Endothelial cell of umbilical vein (primary cell): ENCODE data around the gene KRT6C. TPM values are rescaled to one million over a fixed set of nuclear protein-coding genes. Genes with fewer than 3 reads are reported as not detected.

Source experiments
- BruUV-seq: library from RNA; stranded (reverse); fragments of 400-500 nt; replicated peaks from 2 replicates; lab custom pipeline; 2021; lab: Mats Ljungman, UMichigan
- CTCF ChIA-PET: fragments of 300-600, 350-600 bp; sonication (Branson Sonifier 250); formaldehyde crosslinking; loops from one replicate; lab custom pipeline; 2021; ENCODE audit warnings: antibody characterized with exemption, inconsistent platforms; lab: Charles Lee
- POLR2A ChIA-PET: fragments of 300-600, 350-600 bp; sonication (Branson Sonifier 250); formaldehyde crosslinking; loops from one replicate; lab custom pipeline; 2021; ENCODE audit warnings: antibody characterized with exemption, inconsistent platforms; lab: Charles Lee
- DNase-seq: peaks from one replicate; pipeline ENCODE4 v3.0.0-alpha.2; 2011; ENCODE audit warnings: low read depth, low spot score
- FAIRE-seq: peaks from 2 replicates; lab custom pipeline; 2011; peaks lifted over from hg19 to GRCh38; lab: Jason Lieb, UNC
- H2AFZ ChIP-seq: 2 replicates; pipeline ENCODE4 v1.6.0; 2012; ENCODE audit warnings: low read depth, low read length, control low read depth, inconsistent platforms
- H3K27ac ChIP-seq: 2 replicates; pipeline ENCODE4 v1.5.1; 2011; ENCODE audit warnings: low read depth, mild to moderate bottlenecking, control low read depth, low read length, moderate library complexity; ENCODE audit not compliant: insufficient read depth
- H3K27me3 ChIP-seq, 2 experiments: 2 replicates each; pipeline versions ENCODE4 v1.6.0 to v1.6.1; 2011; ENCODE audit warnings: low read length in 2 of 2, mixed read lengths in 1 of 2; ENCODE audit not compliant: control insufficient read depth in 2 of 2, insufficient read depth in 2 of 2
- H3K36me3 ChIP-seq, 2 experiments: 2 replicates in 1 of 2; 3 replicates in 1 of 2; pipeline ENCODE4 v1.5.1; 2011; ENCODE audit warnings: low read length in 2 of 2, mild to moderate bottlenecking in 1 of 2, moderate library complexity in 1 of 2; ENCODE audit not compliant: control insufficient read depth in 2 of 2, insufficient read depth in 2 of 2; ENCODE audit errors: extremely low read depth in 1 of 2
- H3K4me1 ChIP-seq: 3 replicates; pipeline ENCODE4 v1.5.1; 2011; ENCODE audit warnings: mild to moderate bottlenecking, low read length; ENCODE audit not compliant: control insufficient read depth, insufficient read depth; ENCODE audit errors: extremely low read depth
- H3K4me2 ChIP-seq: 2 replicates; pipeline ENCODE4 v1.6.1; 2011; ENCODE audit warnings: low read length, control low read depth, mixed read lengths; ENCODE audit not compliant: insufficient read depth
- H3K4me3 ChIP-seq, 3 experiments: fragments of 200-600 bp in 1 of 3; sonication (generic), shearing (Covaris generic) in 1 of 3; replicated peaks in 1 of 3; 2 replicates each; pipeline ENCODE4 v1.5.1; 2011 to 2016; ENCODE audit warnings: control low read depth in 3 of 3, low read length in 3 of 3, mild to moderate bottlenecking in 2 of 3, inconsistent platforms in 1 of 3, low read depth in 1 of 3, moderate library complexity in 1 of 3; ENCODE audit not compliant: insufficient read depth in 1 of 3
- H3K79me2 ChIP-seq: 2 replicates; pipeline ENCODE4 v1.6.0; 2012; ENCODE audit warnings: low read length, inconsistent platforms; ENCODE audit not compliant: control insufficient read depth, insufficient read depth
- H3K9ac ChIP-seq: replicated peaks from 2 replicates; pipeline ENCODE3; 2011; ENCODE audit warnings: low read length, control low read depth; ENCODE audit not compliant: insufficient read depth; ENCODE audit errors: extremely low read depth
- H3K9me1 ChIP-seq: replicated peaks from 3 replicates; pipeline ENCODE4 v1.6.0; 2011; ENCODE audit warnings: mild to moderate bottlenecking, low read length; ENCODE audit not compliant: control insufficient read depth, insufficient read depth; ENCODE audit errors: extremely low read depth
- H3K9me3 ChIP-seq: replicated peaks from 2 replicates; pipeline ENCODE4 v1.5.1; 2012; ENCODE audit warnings: low read length, inconsistent platforms; ENCODE audit not compliant: control insufficient read depth, insufficient read depth
- H4K20me1 ChIP-seq: replicated peaks from 2 replicates; pipeline ENCODE3; 2011; ENCODE audit warnings: mild to moderate bottlenecking, low read length; ENCODE audit not compliant: control insufficient read depth, insufficient read depth; ENCODE audit errors: extremely low read depth
- EZH2 ChIP-seq: IDR thresholded peaks from 2 replicates; pipeline ENCODE4 v1.6.1; 2012; ENCODE audit warnings: borderline replicate concordance, low read depth, mild to moderate bottlenecking, moderate library complexity, low read length, inconsistent platforms; ENCODE audit not compliant: severe bottlenecking
- FOS ChIP-seq: IDR thresholded peaks from 2 replicates; pipeline ENCODE4 v1.6.1; 2011; ENCODE audit warnings: mild to moderate bottlenecking, low read length, moderate library complexity, borderline replicate concordance; ENCODE audit not compliant: insufficient read depth
- GATA2 ChIP-seq: IDR thresholded peaks from 2 replicates; pipeline ENCODE4 v1.7.0; 2011; ENCODE audit warnings: low read depth, mild to moderate bottlenecking, moderate library complexity, mixed read lengths, low read length; ENCODE audit not compliant: insufficient read length, insufficient read depth
- MYC ChIP-seq: IDR thresholded peaks from one replicate; pipeline ENCODE4 v1.6.1; 2011; ENCODE audit warnings: mild to moderate bottlenecking, low read depth, low read length
- POLR2A ChIP-seq: IDR thresholded peaks from 2 replicates; pipeline ENCODE4 v1.6.1; 2012; ENCODE audit warnings: low read depth, mild to moderate bottlenecking, control low read depth, low read length
- POLR2AphosphoS5 ChIP-seq: IDR thresholded peaks from 2 replicates; pipeline ENCODE4 v1.6.1; 2012; ENCODE audit warnings: low read depth, mild to moderate bottlenecking, control low read depth, low read length, moderate library complexity; ENCODE audit not compliant: insufficient read depth
- dilution Hi-C: fragments of 300-500 bp; cut with MboI; formaldehyde crosslinking; loops from one replicate; pipeline ENCODE4 v1.15.0; 2019; ENCODE audit warnings: low sequenced_read_pairs; ENCODE audit not compliant: extremely low pct_ligation_motif_present
- intact Hi-C: fragments of 100-400 bp; cut with micrococcal nuclease; formaldehyde crosslinking; loops from one replicate; pipeline ENCODE4 v1.10.0; 2022
- polyA plus RNA-seq, 4 experiments: library from polyadenylated mRNA; depleted of rRNA in 3 of 4; stranded (reverse) in 3 of 4; unstranded in 1 of 4; fragments of >200 nt; gene quantifications; 2 replicates each; pipeline versions ENCODE4 v1.2.1 to v1.2.3, GENCODE V29; 2011 to 2012; ENCODE audit warnings: missing spikeins in 1 of 4
- total RNA-seq: library from RNA; stranded (reverse); gene quantifications from 2 replicates; pipeline ENCODE4 v1.2.3, GENCODE V29; 2021
- TF ChIP-seq, protein P1 (sequence below): IDR thresholded peaks from 2 replicates; pipeline ENCODE4 v1.6.1; 2011; ENCODE audit not compliant: insufficient read depth, insufficient read length
- TF ChIP-seq, protein P2 (sequence below), 2 donors: IDR thresholded peaks; 1 replicate in 1 of 2; 2 replicates in 1 of 2; pipeline ENCODE4 v1.5.1; 2011; ENCODE audit warnings: low read length in 2 of 2, mild to moderate bottlenecking in 2 of 2, moderate library complexity in 2 of 2, control low read depth in 1 of 2, inconsistent platforms in 1 of 2, low read depth in 1 of 2; ENCODE audit not compliant: insufficient read depth in 1 of 2; ENCODE audit errors: extremely low read depth in 1 of 2

Gene KRT6C
- total and polyA plus RNA-seq, 2 donors (not counting 3 experiments of a cell fraction or from before 2014, with no cell fraction given), result not detected

DNA sequence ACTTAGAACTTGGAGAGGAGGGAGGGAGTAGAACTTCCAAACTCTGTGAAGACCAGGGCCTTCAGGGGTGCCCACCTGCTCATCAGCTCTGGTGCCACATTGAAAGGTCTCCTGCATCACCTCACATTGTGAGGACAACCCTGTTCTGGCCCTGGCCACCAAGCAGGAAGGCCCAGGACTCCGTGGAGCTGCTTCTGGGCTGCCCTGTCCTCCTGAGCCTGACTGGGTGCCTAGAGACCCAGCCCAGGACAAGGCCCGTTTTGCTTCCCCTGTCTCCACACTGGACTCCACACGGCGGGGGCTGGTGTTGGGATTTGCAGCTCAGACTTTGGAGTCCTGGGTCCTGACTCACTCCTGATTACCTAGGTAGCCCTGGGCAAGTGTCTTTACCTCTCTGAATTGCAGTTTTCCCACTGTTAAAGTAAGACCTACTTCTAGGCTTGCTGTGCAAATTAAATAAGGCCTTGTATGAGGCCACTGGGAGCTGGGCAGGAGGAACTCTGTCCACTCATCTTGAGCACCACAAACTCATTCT lies 55.0 kb downstream of the KRT6C start:
- Histone ChIP-seq H3K27ac (no peak overlapping the region), H3K9me1 (no peaks in the 10 kb centered on the region), H3K9me3 (no peaks in the 10 kb centered on the region), H3K36me3 (no peaks in the 10 kb centered on the region), H3K4me1 (no peaks in the 10 kb centered on the region), H3K4me2 (no peak overlapping the region), H3K27me3 (peaks cover 6 to 14% of the 10 kb centered on the region in 2 experiments), H3K79me2 (no peaks in the 10 kb centered on the region), H3K9ac (no peak overlapping the region), H2AFZ (no peak overlapping the region), H3K4me3 (no peak overlapping the region), H4K20me1 (no peaks in the 10 kb centered on the region)
- FAIRE-seq (no peak), DNase-seq (no peak)
- intact Hi-C loops (no loop called here), dilution Hi-C loops (no loop called here)
- ChIA-PET POLR2A (no interaction called here), CTCF (no interaction called here)
- no TSS peak for BruUV-seq
- TF ChIP-seq, protein P1, sequence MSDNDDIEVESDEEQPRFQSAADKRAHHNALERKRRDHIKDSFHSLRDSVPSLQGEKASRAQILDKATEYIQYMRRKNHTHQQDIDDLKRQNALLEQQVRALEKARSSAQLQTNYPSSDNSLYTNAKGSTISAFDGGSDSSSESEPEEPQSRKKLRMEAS, result no peak
- TF ChIP-seq POLR2AphosphoS5 (no peak), EZH2 (no peak), POLR2A (no peak), GATA2 (no peak), MYC (no peak), FOS (no peak)
- TF ChIP-seq, protein P2, sequence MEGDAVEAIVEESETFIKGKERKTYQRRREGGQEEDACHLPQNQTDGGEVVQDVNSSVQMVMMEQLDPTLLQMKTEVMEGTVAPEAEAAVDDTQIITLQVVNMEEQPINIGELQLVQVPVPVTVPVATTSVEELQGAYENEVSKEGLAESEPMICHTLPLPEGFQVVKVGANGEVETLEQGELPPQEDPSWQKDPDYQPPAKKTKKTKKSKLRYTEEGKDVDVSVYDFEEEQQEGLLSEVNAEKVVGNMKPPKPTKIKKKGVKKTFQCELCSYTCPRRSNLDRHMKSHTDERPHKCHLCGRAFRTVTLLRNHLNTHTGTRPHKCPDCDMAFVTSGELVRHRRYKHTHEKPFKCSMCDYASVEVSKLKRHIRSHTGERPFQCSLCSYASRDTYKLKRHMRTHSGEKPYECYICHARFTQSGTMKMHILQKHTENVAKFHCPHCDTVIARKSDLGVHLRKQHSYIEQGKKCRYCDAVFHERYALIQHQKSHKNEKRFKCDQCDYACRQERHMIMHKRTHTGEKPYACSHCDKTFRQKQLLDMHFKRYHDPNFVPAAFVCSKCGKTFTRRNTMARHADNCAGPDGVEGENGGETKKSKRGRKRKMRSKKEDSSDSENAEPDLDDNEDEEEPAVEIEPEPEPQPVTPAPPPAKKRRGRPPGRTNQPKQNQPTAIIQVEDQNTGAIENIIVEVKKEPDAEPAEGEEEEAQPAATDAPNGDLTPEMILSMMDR (IDR thresholded peaks at IDR 0.05; ENCODE audit: extremely low read depth in 1 of 2, insufficient read depth in 1 of 2, low read depth in 1 of 2, low read length in 2 of 2), result no peak

Other genes with a start within 250 kb of the KRT6C start
- 293 and 420 TPM in 2 replicates for gene KRT7, start 240.6 kb downstream of the KRT6C start, total RNA-seq
- 120 and 131 TPM in 2 replicates for gene KRT7, start 240.6 kb downstream of the KRT6C start, polyA plus RNA-seq
- gene KRT86, start 199.2 kb downstream of the KRT6C start, total RNA-seq, result not detected in 2 replicates
- gene KRT86, start 199.2 kb downstream of the KRT6C start, polyA plus RNA-seq, result not detected in 2 replicates
- not detected in 2 replicates for gene KRT81, start 182.3 kb downstream of the KRT6C start, total RNA-seq
- not detected in 2 replicates for gene KRT81, start 182.3 kb downstream of the KRT6C start, polyA plus RNA-seq
- gene KRT83, start 152.4 kb downstream of the KRT6C start, total RNA-seq, result not detected in 2 replicates
- not detected in 2 replicates for gene KRT83, start 152.4 kb downstream of the KRT6C start, polyA plus RNA-seq
- gene KRT85, start 106.3 kb downstream of the KRT6C start, total RNA-seq, result not detected in 2 replicates
- gene KRT85, start 106.3 kb downstream of the KRT6C start, polyA plus RNA-seq, result not detected in 2 replicates
- gene KRT84, start 88.2 kb downstream of the KRT6C start, total RNA-seq, result not detected in 2 replicates
- not detected in 2 replicates for gene KRT84, start 88.2 kb downstream of the KRT6C start, polyA plus RNA-seq
- gene KRT82, start 67.5 kb downstream of the KRT6C start, total RNA-seq, result not detected in 2 replicates
- not detected in 2 replicates for gene KRT82, start 67.5 kb downstream of the KRT6C start, polyA plus RNA-seq
- not detected in 2 replicates for gene KRT75, start 39.4 kb downstream of the KRT6C start, total RNA-seq
- not detected in 2 replicates for gene KRT75, start 39.4 kb downstream of the KRT6C start, polyA plus RNA-seq
- not detected in 2 replicates for gene KRT6B, start 21.7 kb downstream of the KRT6C start, total RNA-seq
- gene KRT6B, start 21.7 kb downstream of the KRT6C start, polyA plus RNA-seq, result 0.03 TPM in 1 of 2 replicates, not detected in the other
- 0.21 and 0.64 TPM in 2 replicates for gene KRT6A, start 19.5 kb upstream of the KRT6C start, total RNA-seq
- 0.10 TPM in 1 of 2 replicates, not detected in the other for gene KRT6A, start 19.5 kb upstream of the KRT6C start, polyA plus RNA-seq
- 0.72 and 0.86 TPM in 2 replicates for gene KRT5, start 46.6 kb upstream of the KRT6C start, total RNA-seq
- gene KRT5, start 46.6 kb upstream of the KRT6C start, polyA plus RNA-seq, result 0.21 and 0.32 TPM in 2 replicates
- gene KRT71, start 79.3 kb upstream of the KRT6C start, total RNA-seq, result not detected in 2 replicates
- not detected in 2 replicates for gene KRT71, start 79.3 kb upstream of the KRT6C start, polyA plus RNA-seq
- gene KRT74, start 100.0 kb upstream of the KRT6C start, total RNA-seq, result not detected in 2 replicates
- not detected in 2 replicates for gene KRT74, start 100.0 kb upstream of the KRT6C start, polyA plus RNA-seq
- gene KRT72, start 127.7 kb upstream of the KRT6C start, total RNA-seq, result not detected in 2 replicates
- gene KRT72, start 127.7 kb upstream of the KRT6C start, polyA plus RNA-seq, result not detected in 2 replicates
- gene KRT73, start 144.8 kb upstream of the KRT6C start, total RNA-seq, result not detected in 2 replicates
- not detected in 2 replicates for gene KRT73, start 144.8 kb upstream of the KRT6C start, polyA plus RNA-seq
- gene KRT2, start 178.4 kb upstream of the KRT6C start, total RNA-seq, result not detected in 2 replicates
- gene KRT2, start 178.4 kb upstream of the KRT6C start, polyA plus RNA-seq, result not detected in 2 replicates
- gene KRT1, start 206.6 kb upstream of the KRT6C start, total RNA-seq, result not detected in 2 replicates
- not detected in 2 replicates for gene KRT1, start 206.6 kb upstream of the KRT6C start, polyA plus RNA-seq
- not detected in 2 replicates for gene KRT77, start 229.7 kb upstream of the KRT6C start, total RNA-seq
- gene KRT77, start 229.7 kb upstream of the KRT6C start, polyA plus RNA-seq, result not detected in 2 replicates